Right renal pelvis (tissue), 4 donors: ENCODE measurements around the gene SLC5A2. TPM values are rescaled to one million over a fixed set of nuclear protein-coding genes. Genes with fewer than 3 reads are reported as not detected.
"Not testable (repeated sequence)": the region's sequence is repeated elsewhere in the genome, so short reads cannot be mapped to it uniquely, and the experiment has no call there.

Experiments
- DNase-seq, 4 donors: peaks; one replicate each; pipeline ENCODE4 v3.0.0-alpha.2; 2013; ENCODE audit warnings: low read depth in 4 of 4, low spot score in 3 of 4, missing footprints in 1 of 4
- polyA plus RNA-seq, 4 donors: library from polyadenylated mRNA; unstranded; fragments of 120-200 nt; gene quantifications; one replicate each; pipeline ENCODE4 v1.2.1, GENCODE V29; 2013; ENCODE audit not compliant: insufficient read length in 4 of 4

Gene SLC5A2
- 10 to 100 TPM; 34.2 to 76.3 (median 46.1) TPM for polyA plus RNA-seq

- no peak for DNase-seq
These were observed at the start of gene SLC5A2 for GRCh38 chr16:31483081-31483480. TSS of gene SLC5A2 (plus strand) at chr16:31483123. CDS start at chr16:31483137, 14 bp downstream.

- no peak for DNase-seq
These were observed 47.3 kb upstream of the SLC5A2 start for GRCh38 chr16:31435341-31436220.

GRCh38 chr16:31436221-31437045, 46.5 kb upstream of the SLC5A2 start:
- DNase-seq, result no peak

GRCh38 chr16:31438414-31438813, 44.5 kb upstream of the SLC5A2 start:
- DNase-seq, result no peak

GRCh38 chr16:31439023-31439422, 43.9 kb upstream of the SLC5A2 start:
- DNase-seq, result not testable (repeated sequence)

GRCh38 chr16:31439519-31439918, 43.4 kb upstream of the SLC5A2 start:
- DNase-seq, result no peak

GRCh38 chr16:31440516-31441184, 42.3 kb upstream of the SLC5A2 start:
- no peak for DNase-seq

- no peak for DNase-seq
These were observed 41.0 kb upstream of the SLC5A2 start for GRCh38 chr16:31441956-31442355.

GRCh38 chr16:31445931-31446330, 37.0 kb upstream of the SLC5A2 start:
- not testable (repeated sequence) for DNase-seq

- no peak for DNase-seq
These were observed 31.7 kb upstream of the SLC5A2 start for GRCh38 chr16:31451201-31451600.

- DNase-seq, result no peak
These were observed 31.1 kb upstream of the SLC5A2 start for GRCh38 chr16:31451681-31452351.

- DNase-seq, result no peak
These were observed 30.3 kb upstream of the SLC5A2 start for GRCh38 chr16:31452631-31453106.

- DNase-seq, result no peak
These were observed 29.4 kb upstream of the SLC5A2 start for GRCh38 chr16:31453255-31454204.

- no peak for DNase-seq
These were observed 27.2 kb upstream of the SLC5A2 start for GRCh38 chr16:31455601-31456314.

GRCh38 chr16:31456988-31457360, 25.9 kb upstream of the SLC5A2 start:
- no peak for DNase-seq

GRCh38 chr16:31458073-31458843, 24.7 kb upstream of the SLC5A2 start:
- no peak for DNase-seq

GRCh38 chr16:31458844-31459686, 23.9 kb upstream of the SLC5A2 start, which contains the start of gene ARMC5:
TSS of gene ARMC5 (plus strand) at chr16:31459501. CDS start at chr16:31459525, 24 bp downstream.
- DNase-seq, result peak; percentile 95 to 99 (median 96)
